WERI-Rb-1 (cell line): ENCODE data around the gene MIA.

Experiments used
- DNase-seq: peaks from one replicate; pipeline ENCODE4 v3.0.0-alpha.2; 2020
- H3K27ac ChIP-seq: fragments of 250-450 bp; sonication (Bioruptor Pico); 2 replicates; pipeline ENCODE4 v1.5.1; 2020; ENCODE audit warnings: mild to moderate bottlenecking, moderate library complexity
- H3K27me3 ChIP-seq: fragments of 250-450 bp; sonication (Bioruptor Pico); 2 replicates; pipeline ENCODE4 v1.5.1; 2021; ENCODE audit warnings: mild to moderate bottlenecking, low read depth, moderate library complexity; ENCODE audit not compliant: insufficient read depth, severe bottlenecking
- H3K36me3 ChIP-seq: fragments of 250-450 bp; sonication (Bioruptor Pico); 2 replicates; pipeline ENCODE4 v1.5.1; 2020; ENCODE audit warnings: mild to moderate bottlenecking, moderate library complexity
- H3K4me3 ChIP-seq: 2 replicates; pipeline ENCODE4 v1.5.1; 2011; ENCODE audit warnings: low read depth, mild to moderate bottlenecking, control low read depth, low read length
- H3K9me3 ChIP-seq: fragments of 250-450 bp; sonication (Bioruptor Pico); 2 replicates; pipeline ENCODE4 v1.5.1; 2021; ENCODE audit warnings: mild to moderate bottlenecking, moderate library complexity; ENCODE audit not compliant: severe bottlenecking
- CTCF ChIP-seq: IDR thresholded peaks from 2 replicates; pipeline ENCODE4 v1.5.1; 2011; ENCODE audit warnings: low read depth, mild to moderate bottlenecking, control low read depth, inconsistent platforms, low read length

MIA gene

GRCh38 chr19:40745402-40745780, 29.9 kb upstream of the MIA start:
- H3K27ac ChIP-seq: peak overlapping the region; percentile 27
- no peak overlapping the region for H3K4me3 ChIP-seq
- no peaks in the 10 kb centered on the region for H3K36me3 ChIP-seq
- H3K27me3 ChIP-seq: no peaks in the 10 kb centered on the region
- no peak for TF ChIP-seq CTCF
- no peaks in the 10 kb centered on the region for H3K9me3 ChIP-seq
- no peak for DNase-seq

GRCh38 chr19:40747536-40747935, 27.8 kb upstream of the MIA start:
- H3K36me3 ChIP-seq: peaks cover 9% of the 10 kb centered on the region
- H3K9me3 ChIP-seq: no peaks in the 10 kb centered on the region
- no peaks in the 10 kb centered on the region for H3K27me3 ChIP-seq
- H3K4me3 ChIP-seq: no peak overlapping the region
- no peak for TF ChIP-seq CTCF
- DNase-seq: no peak
- no peak overlapping the region for H3K27ac ChIP-seq

- Histone ChIP-seq H3K27me3 (no peaks in the 10 kb centered on the region), H3K27ac (peak within 1 kb of the TSS; percentile 100), H3K9me3 (no peaks in the 10 kb centered on the region), H3K4me3 (peak within 1 kb of the TSS; percentile 98), H3K36me3 (peaks cover 27% of the 10 kb centered on the region)
- TF ChIP-seq CTCF: no peak
- DNase-seq: peak; percentile 100
Observed at GRCh38 chr19:40750058-40750873, 25.1 kb upstream of the MIA start, which contains the start of gene ACTMAP. Gene ACTMAP (minus strand): TSS chr19:40750477. CDS start chr19:40749803, 674 bp downstream.

GRCh38 chr19:40750874-40751537, 24.3 kb upstream of the MIA start, which contains the start of gene SNRPA:
Gene SNRPA (plus strand): TSS chr19:40751203. CDS start chr19:40751409, 206 bp downstream.
- Histone ChIP-seq H3K27ac (peak within 1 kb of the TSS; percentile 100), H3K36me3 (peaks cover 35% of the 10 kb centered on the region), H3K27me3 (no peaks in the 10 kb centered on the region), H3K4me3 (peak within 1 kb of the TSS; percentile 98), H3K9me3 (no peaks in the 10 kb centered on the region)
- peak; percentile 97 for DNase-seq
- no peak for TF ChIP-seq CTCF

GRCh38 chr19:40752257-40752781, 23.0 kb upstream of the MIA start:
- peak overlapping the region; percentile 98; the same call in 1 of the 2 replicates for H3K4me3 ChIP-seq
- TF ChIP-seq CTCF: no peak
- no peaks in the 10 kb centered on the region for H3K9me3 ChIP-seq
- no peaks in the 10 kb centered on the region for H3K27me3 ChIP-seq
- peaks cover 48% of the 10 kb centered on the region for H3K36me3 ChIP-seq
- DNase-seq: no peak
- peak overlapping the region; percentile 100; the same call in 1 of the 2 replicates for H3K27ac ChIP-seq
